Neural cell (in vitro differentiated cells): ENCODE results near the gene CRIP1. TPM values are rescaled to one million over a fixed set of nuclear protein-coding genes. Genes with fewer than 3 reads are reported as not detected.

Source experiments
- H2AFZ ChIP-seq: fragments of 200-600, 300-800 bp; sonication (generic), shearing (Covaris generic); 2 replicates; pipeline ENCODE4 v1.6.0; 2014; ENCODE audit warnings: low read depth, mild to moderate bottlenecking, antibody characterized with exemption, low read length, moderate library complexity
- H3F3A ChIP-seq: fragments of 200-600 bp; shearing (Covaris generic); 2 replicates; pipeline ENCODE4 v1.6.1; 2016; ENCODE audit warnings: mild to moderate bottlenecking, moderate library complexity, mixed read lengths, antibody characterized with exemption, low read length; ENCODE audit not compliant: insufficient read depth, poor library complexity, severe bottlenecking
- H3K27ac ChIP-seq: fragments of 200-600, 300-800 bp; sonication (generic), shearing (Covaris generic); 2 replicates; pipeline ENCODE4 v1.5.1; 2014; ENCODE audit warnings: mild to moderate bottlenecking, low read length, moderate library complexity
- H3K27me3 ChIP-seq: fragments of 300-800, 200-600 bp; sonication (generic), shearing (Covaris generic); 2 replicates; pipeline ENCODE4 v1.6.0; 2014; ENCODE audit warnings: mild to moderate bottlenecking, low read depth, low read length, moderate library complexity; ENCODE audit not compliant: insufficient read depth
- H3K36me3 ChIP-seq: fragments of 300-800, 200-600 bp; sonication (generic), shearing (Covaris generic); 2 replicates; pipeline ENCODE4 v1.5.1; 2014; ENCODE audit warnings: mild to moderate bottlenecking, antibody characterized with exemption, low read length, moderate library complexity; ENCODE audit not compliant: insufficient read depth
- H3K4me2 ChIP-seq: fragments of 300-800, 200-600 bp; sonication (generic), shearing (Covaris generic); 2 replicates; pipeline ENCODE4 v1.6.0; 2014; ENCODE audit warnings: mild to moderate bottlenecking, low read length
- H3K4me3 ChIP-seq: fragments of 300-800, 200-600 bp; sonication (generic), shearing (Covaris generic); 2 replicates; pipeline ENCODE4 v1.5.1; 2014; ENCODE audit warnings: mild to moderate bottlenecking, low read length, moderate library complexity
- H3K79me2 ChIP-seq: fragments of 200-600 bp; shearing (Covaris generic); replicated peaks from 2 replicates; pipeline ENCODE4 v1.6.0; 2014; ENCODE audit warnings: mild to moderate bottlenecking, low read length, moderate library complexity; ENCODE audit not compliant: insufficient read depth
- H3K9ac ChIP-seq: fragments of 300-800, 200-600 bp; sonication (generic), shearing (Covaris generic); 2 replicates; pipeline ENCODE4 v1.6.1; 2016; ENCODE audit warnings: mild to moderate bottlenecking, low read length, mixed read lengths
- H3K9me2 ChIP-seq: fragments of 200-600 bp; shearing (Covaris generic); 2 replicates; pipeline ENCODE4 v1.6.1; 2016; ENCODE audit warnings: mild to moderate bottlenecking, low read length, mixed read lengths; ENCODE audit not compliant: insufficient read depth
- H3K9me3 ChIP-seq: fragments of 200-600, 300-800 bp; sonication (generic), shearing (Covaris generic); 2 replicates; pipeline ENCODE4 v1.6.1; 2016; ENCODE audit warnings: mild to moderate bottlenecking, mixed run types, low read length, moderate library complexity, mixed read lengths
- H4K20me1 ChIP-seq: fragments of 200-600 bp; shearing (Covaris generic); 2 replicates; pipeline ENCODE4 v1.6.1; 2016; ENCODE audit warnings: mild to moderate bottlenecking, mixed run types; ENCODE audit not compliant: insufficient read depth
- CTCF ChIP-seq: fragments of 450-650 bp; IDR thresholded peaks from 2 replicates; pipeline ENCODE4 v1.5.1; 2014; ENCODE audit warnings: antibody characterized with exemption, mild to moderate bottlenecking, moderate library complexity; ENCODE audit not compliant: poor library complexity, severe bottlenecking
- EP300 ChIP-seq: fragments of 450-650 bp; conservative IDR thresholded peaks from 2 replicates; pipeline ENCODE4 v1.6.1; 2014; ENCODE audit warnings: antibody characterized with exemption, mild to moderate bottlenecking, moderate library complexity; ENCODE audit not compliant: poor library complexity, severe bottlenecking
- EZH2 ChIP-seq: fragments of 200-600, 300-800 bp; shearing (Covaris generic), sonication (generic); IDR thresholded peaks from 2 replicates; pipeline ENCODE4 v1.6.1; 2014; ENCODE audit warnings: antibody characterized with exemption, low read length, borderline replicate concordance, mild to moderate bottlenecking; ENCODE audit not compliant: insufficient read depth, poor library complexity, severe bottlenecking
- MXI1 ChIP-seq: fragments of 450-650 bp; conservative IDR thresholded peaks from 2 replicates; pipeline ENCODE4 v1.6.1; 2014; ENCODE audit warnings: antibody characterized with exemption, mild to moderate bottlenecking; ENCODE audit not compliant: poor library complexity, severe bottlenecking
- POLR2AphosphoS5 ChIP-seq: IDR thresholded peaks from 2 replicates; pipeline ENCODE4 v1.6.1; 2012
- RAD21 ChIP-seq: fragments of 450-650 bp; conservative IDR thresholded peaks from 2 replicates; pipeline ENCODE4 v1.6.1; 2014; ENCODE audit warnings: antibody characterized with exemption, mild to moderate bottlenecking, moderate library complexity
- REST ChIP-seq: IDR thresholded peaks from 2 replicates; pipeline ENCODE4 v1.6.1; 2012; ENCODE audit warnings: borderline replicate concordance
- SMC3 ChIP-seq: fragments of 450-650 bp; conservative IDR thresholded peaks from 2 replicates; pipeline ENCODE4 v1.6.1; 2014; ENCODE audit warnings: antibody characterized with exemption, mild to moderate bottlenecking, moderate library complexity; ENCODE audit not compliant: poor library complexity
- TAF1 ChIP-seq: IDR thresholded peaks from 2 replicates; pipeline ENCODE4 v1.6.1; 2012; ENCODE audit warnings: low read depth
- polyA plus RNA-seq: library from polyadenylated mRNA; depleted of rRNA; stranded (reverse); fragments of >200 nt; gene quantifications from 2 replicates; pipeline ENCODE4 v1.2.3, GENCODE V29; 2014

CRIP1 gene
- polyA plus RNA-seq, 1 donor from 2014 or later: 0.58 TPM

DNA sequence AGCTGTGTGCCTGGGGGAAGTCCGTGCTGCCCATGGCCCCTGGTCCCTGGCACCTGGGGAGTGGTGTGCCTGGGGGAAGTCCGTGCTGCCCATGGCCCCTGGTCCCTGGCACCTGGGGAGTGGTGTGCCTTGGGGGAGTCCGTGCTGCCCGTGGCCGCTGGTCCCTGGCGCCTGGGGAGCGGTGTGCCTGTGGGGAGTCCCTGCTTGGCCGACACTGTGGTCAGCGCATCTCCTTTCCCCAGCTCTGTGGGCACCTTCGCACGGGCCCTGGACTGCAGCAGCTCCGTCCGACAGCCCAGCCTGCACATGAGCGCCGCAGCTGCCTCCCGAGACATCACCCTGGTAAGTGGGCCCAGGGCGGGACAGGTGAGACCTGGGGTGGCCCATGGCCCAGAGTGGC is 26.6 kb upstream of the CRIP1 start:
- Histone ChIP-seq H3K36me3 (no peaks in the 10 kb centered on the region), H3K4me3 (no peak overlapping the region), H3K4me2 (no peak overlapping the region), H2AFZ (no peak overlapping the region), H3K27me3 (no peaks in the 10 kb centered on the region), H3K9me3 (no peaks in the 10 kb centered on the region), H4K20me1 (no peaks in the 10 kb centered on the region), H3K79me2 (no peaks in the 10 kb centered on the region), H3K27ac (no peak overlapping the region), H3K9ac (no peak overlapping the region), H3K9me2 (no peaks in the 10 kb centered on the region), H3F3A (no peaks in the 10 kb centered on the region)
- TF ChIP-seq TAF1 (no peak), RAD21 (no peak), CTCF (no peak), REST (no peak), SMC3 (no peak), MXI1 (no peak), POLR2AphosphoS5 (no peak)

DNA sequence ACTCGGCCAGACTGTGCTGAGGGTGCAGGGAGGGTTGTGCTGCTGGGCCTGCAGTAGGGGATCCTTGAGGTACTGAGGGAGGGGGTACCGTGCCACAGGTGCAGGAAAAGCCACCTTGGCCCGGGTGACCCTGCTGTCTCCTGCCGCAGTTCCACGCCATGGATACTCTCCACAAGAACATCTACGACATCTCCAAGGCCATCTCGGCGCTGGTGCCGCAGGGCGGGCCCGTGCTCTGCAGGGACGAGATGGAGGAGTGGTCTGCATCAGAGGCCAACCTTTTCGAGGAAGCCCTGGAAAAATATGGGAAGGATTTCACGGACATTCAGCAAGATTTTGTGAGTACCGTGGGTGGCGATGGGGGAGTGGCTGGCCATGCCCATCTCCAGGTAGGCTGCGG is 26.1 kb upstream of the CRIP1 start:
- Histone ChIP-seq H3K9ac (no peak overlapping the region), H2AFZ (no peak overlapping the region), H3K4me3 (no peak overlapping the region), H3F3A (no peaks in the 10 kb centered on the region), H3K27ac (no peak overlapping the region), H3K4me2 (no peak overlapping the region), H3K9me3 (no peaks in the 10 kb centered on the region), H3K9me2 (no peaks in the 10 kb centered on the region), H4K20me1 (no peaks in the 10 kb centered on the region), H3K79me2 (no peaks in the 10 kb centered on the region), H3K27me3 (no peaks in the 10 kb centered on the region), H3K36me3 (peaks cover 4% of the 10 kb centered on the region)
- no peak for TF ChIP-seq RAD21
- TF ChIP-seq SMC3: no peak
- no peak for TF ChIP-seq EZH2
- TF ChIP-seq CTCF: no peak
- TF ChIP-seq POLR2AphosphoS5: no peak
- TF ChIP-seq EP300: no peak
- no peak for TF ChIP-seq MXI1
- no peak for TF ChIP-seq REST
- TF ChIP-seq TAF1: no peak
